Prostate gland (tissue), 2 donors: Measurements from ENCODE around the gene HMGCL. TPM values are rescaled to one million over a fixed set of nuclear protein-coding genes. Genes with fewer than 3 reads are reported as not detected.
A peak's percentile ranks its signal among the peaks of the same experiment; 100 is the strongest.
"Not testable (repeated sequence)": the region's sequence is repeated elsewhere in the genome, so short reads cannot be mapped to it uniquely, and the experiment has no call there.

Experiments used
- DNase-seq: peaks from one replicate; pipeline ENCODE4 v3.0.0-alpha.2; 2019; ENCODE audit warnings: low spot score
- H3K27ac ChIP-seq, 2 donors: fragments of 200-600 bp; sonication (generic); 2 replicates each; pipeline ENCODE4 v1.5.1; 2017 to 2019
- H3K27me3 ChIP-seq: fragments of 200-600 bp; sonication (generic); replicated peaks from 2 replicates; pipeline ENCODE4 v1.5.1; 2019; ENCODE audit not compliant: insufficient read depth
- H3K36me3 ChIP-seq, 2 donors: fragments of 200-600 bp; sonication (generic); 1 replicate in 1 of 2; 2 replicates in 1 of 2; pipeline versions ENCODE4 v1.5.1 to v1.8.1; 2017 to 2019
- H3K4me1 ChIP-seq: fragments of 200-600 bp; sonication (generic); replicated peaks from 2 replicates; pipeline ENCODE4 v1.5.1; 2019
- H3K4me3 ChIP-seq, 2 donors: fragments of 200-600 bp; sonication (generic); 2 replicates each; pipeline ENCODE4 v1.5.1; 2017 to 2019
- H3K9me3 ChIP-seq: fragments of 200-600 bp; sonication (generic); 2 replicates; pipeline ENCODE4 v1.5.1; 2017
- CTCF ChIP-seq, 4 experiments: fragments of 200-600 bp in 2 of 4; fragments of 450-650 bp in 2 of 4; sonication (generic) in 2 of 4; IDR thresholded peaks; 1 replicate in 3 of 4; 2 replicates in 1 of 4; pipeline ENCODE4 v1.5.1; 2016 to 2019; ENCODE audit warnings: antibody characterized with exemption in 4 of 4, mild to moderate bottlenecking in 2 of 4, moderate library complexity in 2 of 4
- POLR2A ChIP-seq: fragments of 450-650 bp; IDR thresholded peaks from one replicate; pipeline ENCODE4 v1.6.1; 2016; ENCODE audit warnings: antibody characterized with exemption, mild to moderate bottlenecking
- POLR2AphosphoS5 ChIP-seq: sonication (generic); formaldehyde crosslinking; IDR thresholded peaks from one replicate; pipeline ENCODE4 v1.6.1; 2017; ENCODE audit warnings: antibody characterized with exemption
- WGBS: methylation state at CpG from one replicate; pipeline ENCODE4 v1.1.5; 2018; 5-methylcytosine and 5-hydroxymethylcytosine counted together
- intact Hi-C: fragments of 100-400 bp; cut with DNase I; formaldehyde crosslinking; loops from one replicate; pipeline ENCODE4 v1.14.2; 2022
- total RNA-seq, 2 donors: library from RNA; depleted of rRNA; stranded (reverse); fragments of >200 nt; gene quantifications; one replicate each; pipeline ENCODE4 v1.1.0, GENCODE V29; 2016

The HMGCL gene
- total RNA-seq, 2 donors from 2014 or later: 51.1 to 58.7 TPM

GRCh38 chr1:23796466-23797271, 28.6 kb downstream of the HMGCL start:
- intact Hi-C loops: no loop called here
- Histone ChIP-seq H3K27me3 (no peaks in the 10 kb centered on the region), H3K4me3 (no peak overlapping the region), H3K4me1 (peaks cover 28% of the 10 kb centered on the region), H3K36me3 (no peaks in the 10 kb centered on the region), H3K9me3 (no peaks in the 10 kb centered on the region), H3K27ac (peak overlapping the region; percentile 34 to 83)
- 52% methylated on average over 17 of the region's 17 CpGs for WGBS
- DNase-seq: peak; percentile 56
- TF ChIP-seq POLR2AphosphoS5 (peak; percentile 30), POLR2A (no peak)

- H3K27ac ChIP-seq: peak overlapping the region; percentile 34 to 83
- H3K27me3 ChIP-seq: no peaks in the 10 kb centered on the region
- no peak for TF ChIP-seq POLR2AphosphoS5
- no peak for TF ChIP-seq CTCF (IDR thresholded peaks at IDR 0.05)
- TF ChIP-seq POLR2A: no peak
- intact Hi-C loops: no loop called here
- peaks cover 24% of the 10 kb centered on the region for H3K4me1 ChIP-seq
- DNase-seq: no peak
- H3K9me3 ChIP-seq: no peaks in the 10 kb centered on the region
- H3K36me3 ChIP-seq: no peaks in the 10 kb centered on the region
- 58% methylated on average over 16 of the region's 16 CpGs for WGBS
- no peak overlapping the region for H3K4me3 ChIP-seq
Observed at GRCh38 chr1:23795676-23796465, 29.4 kb downstream of the HMGCL start.

- H3K27ac ChIP-seq, DNase-seq, intact Hi-C loops, H3K27me3 ChIP-seq, H3K36me3 ChIP-seq, H3K9me3 ChIP-seq, H3K4me3 ChIP-seq: not testable (repeated sequence)
- H3K4me1 ChIP-seq: peaks cover 22% of the 10 kb centered on the region
- WGBS: 72% methylated on average over 8 of the region's 9 CpGs
Observed at GRCh38 chr1:23794732-23795182, 30.5 kb downstream of the HMGCL start.

- H3K27ac ChIP-seq: peak overlapping the region in 1 of 2 donors; percentile 3
Observed at GRCh38 chr1:23793861-23794731, 31.1 kb downstream of the HMGCL start.

More at GRCh38 chr1:23793861-23794731, 31.1 kb downstream of the HMGCL start:
- DNase-seq: no peak
- no peak overlapping the region for H3K4me3 ChIP-seq
- TF ChIP-seq CTCF (IDR thresholded peaks at IDR 0.05) (no peak), POLR2A (no peak), POLR2AphosphoS5 (no peak)
- intact Hi-C loops: no loop called here
- no peaks in the 10 kb centered on the region for H3K27me3 ChIP-seq
- WGBS: 67% methylated on average over 21 of the region's 21 CpGs
- no peaks in the 10 kb centered on the region for H3K9me3 ChIP-seq
- H3K4me1 ChIP-seq: peaks cover 16% of the 10 kb centered on the region
- no peaks in the 10 kb centered on the region for H3K36me3 ChIP-seq
